HepG2 (cell line): ENCODE results near the gene SRC. TPM values are rescaled to one million over a fixed set of nuclear protein-coding genes. Genes with fewer than 3 reads are reported as not detected.

Source experiments
- ATF7-NPFF ChIP-seq: sonication (generic); formaldehyde crosslinking; IDR thresholded peaks from 2 replicates; pipeline ENCODE4 v1.8.1; 2023; ENCODE audit warnings: mild to moderate bottlenecking, low read depth, missing genetic modification reagents, moderate library complexity
- DZIP1 ChIP-seq: sonication (generic); formaldehyde crosslinking; IDR thresholded peaks from 2 replicates; pipeline ENCODE4 v1.5.0; 2020; ENCODE audit warnings: mild to moderate bottlenecking, missing genetic modification reagents
- FOXK1 ChIP-seq: sonication (generic); formaldehyde crosslinking; IDR thresholded peaks from 2 replicates; pipeline ENCODE4 v1.4.0; 2020; ENCODE audit warnings: low read depth, missing genetic modification reagents, borderline replicate concordance
- FOXO1 ChIP-seq: sonication (generic); formaldehyde crosslinking; IDR thresholded peaks from 2 replicates; pipeline ENCODE4 v1.4.0; 2020; ENCODE audit warnings: missing genetic modification reagents
- HIVEP1 ChIP-seq: sonication (generic); formaldehyde crosslinking; IDR thresholded peaks from 2 replicates; pipeline ENCODE4 v1.4.0; 2020; ENCODE audit warnings: mild to moderate bottlenecking, missing genetic modification reagents
- HOXA9 ChIP-seq: sonication (generic); formaldehyde crosslinking; IDR thresholded peaks from 2 replicates; pipeline ENCODE4 v1.8.1; 2022; ENCODE audit warnings: missing genetic modification reagents, mild to moderate bottlenecking, moderate library complexity, borderline replicate concordance
- NFKB2 ChIP-seq: sonication (generic); formaldehyde crosslinking; IDR thresholded peaks from 2 replicates; pipeline ENCODE4 v1.4.0; 2020; ENCODE audit warnings: missing genetic modification reagents, borderline replicate concordance
- NR2F6 ChIP-seq, 2 experiments: IDR thresholded peaks; 2 replicates each; pipeline ENCODE4 v1.6.1; 2016; ENCODE audit warnings: antibody characterized with exemption in 1 of 2, mild to moderate bottlenecking in 1 of 2
- POLR2A ChIP-seq, 2 experiments: IDR thresholded peaks; 2 replicates each; pipeline ENCODE4 v1.6.1; 2011; ENCODE audit warnings: low read depth in 2 of 2, low read length in 2 of 2, mild to moderate bottlenecking in 1 of 2, moderate library complexity in 1 of 2; ENCODE audit not compliant: insufficient read depth in 1 of 2
- POLR2AphosphoS2 ChIP-seq: IDR thresholded peaks from 2 replicates; pipeline ENCODE4 v1.6.1; 2011; ENCODE audit warnings: low read depth, low read length, improper control_type of control experiment
- PRDM15 ChIP-seq: sonication (generic); formaldehyde crosslinking; IDR thresholded peaks from 2 replicates; pipeline ENCODE4 v1.4.0; 2020; ENCODE audit warnings: missing genetic modification reagents
- SKIL ChIP-seq: sonication (generic); formaldehyde crosslinking; IDR thresholded peaks from 2 replicates; pipeline ENCODE4 v1.8.0; 2022; ENCODE audit warnings: missing genetic modification reagents, mild to moderate bottlenecking, moderate library complexity, borderline replicate concordance
- TFAP4 ChIP-seq: sonication (generic); IDR thresholded peaks from 2 replicates; pipeline ENCODE4 v1.6.1; 2016; ENCODE audit warnings: low read depth, borderline replicate concordance
- TRIM22 ChIP-seq: fragments of 450-650 bp; IDR thresholded peaks from 2 replicates; pipeline ENCODE4 v1.6.1; 2017
- ZBTB21 ChIP-seq: sonication (generic); formaldehyde crosslinking; IDR thresholded peaks from 2 replicates; pipeline ENCODE4 v1.4.0; 2020; ENCODE audit warnings: missing genetic modification reagents
- ZBTB38 ChIP-seq: sonication (generic); formaldehyde crosslinking; IDR thresholded peaks from 2 replicates; pipeline ENCODE4 v1.5.1; 2020; ENCODE audit warnings: mild to moderate bottlenecking, missing genetic modification reagents
- ZNF34 ChIP-seq: sonication (generic); formaldehyde crosslinking; IDR thresholded peaks from 2 replicates; pipeline ENCODE4 v1.4.0; 2020; ENCODE audit warnings: mild to moderate bottlenecking, missing genetic modification reagents, borderline replicate concordance
- ZNF383 ChIP-seq: sonication (generic); formaldehyde crosslinking; IDR thresholded peaks from 2 replicates; pipeline ENCODE4 v1.4.0; 2020; ENCODE audit warnings: missing genetic modification reagents, mild to moderate bottlenecking, borderline replicate concordance
- ZNF766 ChIP-seq: sonication (generic); formaldehyde crosslinking; IDR thresholded peaks from 2 replicates; pipeline ENCODE4 v1.5.0; 2020; ENCODE audit warnings: missing genetic modification reagents, borderline replicate concordance
- ZZZ3 ChIP-seq: sonication (generic); formaldehyde crosslinking; IDR thresholded peaks from 2 replicates; pipeline ENCODE4 v1.4.0; 2020; ENCODE audit warnings: missing genetic modification reagents, mild to moderate bottlenecking, borderline replicate concordance
- polyA plus RNA-seq, 8 experiments: library from polyadenylated mRNA; depleted of rRNA in 3 of 8; stranded (reverse) in 7 of 8; unstranded in 1 of 8; fragments of >200 nt; fragmentation: Illumina TruSeq in 4 of 8; extraction: Trizol in 4 of 8; gene quantifications; 2 replicates each; pipeline versions ENCODE4 v1.2.1 to v1.2.3, GENCODE V29; 2011 to 2016; ENCODE audit warnings: low read depth in 4 of 8, missing spikeins in 1 of 8, mixed read lengths in 1 of 8; ENCODE audit not compliant: insufficient read depth in 1 of 8
- total RNA-seq, 5 experiments: library from RNA; depleted of rRNA; stranded (reverse); fragments of >200 nt; fragmentation: Illumina TruSeq; extraction: Trizol; gene quantifications; 2 replicates each; pipeline ENCODE4 v1.2.3, GENCODE V29; 2016; ENCODE audit warnings: low read depth in 1 of 5

Gene SRC
- total and polyA plus RNA-seq, 2 of the 13 experiments (the other 11 are each of a cell fraction or from before 2014, with no cell fraction given): 54.7 to 192 TPM

- TF ChIP-seq SKIL (CRISPR knock-in tag) (no peak), ZNF383 (CRISPR knock-in tag) (no peak), ZNF766 (no peak), FOXO1 (CRISPR knock-in tag) (0 out of 2 replicates have a peak, but pooled peaks have one; percentile 27), PRDM15 (CRISPR knock-in tag) (no peak), ZZZ3 (no peak), HOXA9 (no peak), DZIP1 (peak; percentile 66; the same call in 1 of the 2 replicates), NFKB2 (CRISPR knock-in tag) (0 out of 2 replicates have a peak, but pooled peaks have one; percentile 29), TRIM22 (no peak), ZBTB21 (CRISPR knock-in tag) (no peak), ATF7-NPFF (no peak), ZBTB38 (CRISPR knock-in tag) (peak; percentile 98), POLR2AphosphoS2 (no peak), POLR2A (IDR thresholded peaks at IDR 0.05; ENCODE audit: insufficient read depth in 1 of 2, low read depth in 2 of 2, low read length in 2 of 2) (no peak), ZNF34 (no peak), TFAP4 (peak; percentile 27; the same call in 1 of the 2 replicates), NR2F6 (IDR thresholded peaks at IDR 0.05) (no peak), NR2F6 (CRISPR knock-in tag; IDR thresholded peaks at IDR 0.05) (no peak), HIVEP1 (CRISPR knock-in tag) (no peak), FOXK1 (CRISPR knock-in tag) (no peak)
These were observed 4.3 kb upstream of the SRC start (continued) for GRCh38 chr20:37341632-37342031.
